Activated CD8-positive, alpha-beta T cell treated with anti-CD3 and anti-CD28 coated beads, Interleukin-2, amount 10 ng/mL, durations not matched to agents 7 days and 5 days (primary cell): ENCODE data around the gene PRKCA. TPM values are rescaled to one million over a fixed set of nuclear protein-coding genes. Genes with fewer than 3 reads are reported as not detected.

Experiments
- ATAC-seq: fragments of 150-1000 bp; cut with Tn5 transposase; one replicate; pipeline ENCODE4 v1.10.0; 2021; ENCODE audit warnings: moderate library complexity
- CTCF ChIA-PET: fragments of 350-600 bp; sonication (Branson Sonifier 250); formaldehyde crosslinking; loops from one replicate; lab custom pipeline; 2021; ENCODE audit warnings: antibody characterized with exemption; lab: Charles Lee
- POLR2A ChIA-PET: fragments of 350-600 bp; sonication (Branson Sonifier 250); formaldehyde crosslinking; loops from one replicate; lab custom pipeline; 2021; ENCODE audit warnings: antibody characterized with exemption; lab: Charles Lee
- DNase-seq: peaks from one replicate; pipeline ENCODE4 v3.0.0-alpha.2; 2020
- H3K27ac Mint-ChIP-seq: one replicate; pipeline ENCODE4 v1.8.0; 2021; ENCODE audit warnings: mild to moderate bottlenecking, mixed read lengths
- H3K27me3 Mint-ChIP-seq: one replicate; pipeline ENCODE4 v1.8.0; 2021; ENCODE audit warnings: low read depth, mixed read lengths
- H3K36me3 Mint-ChIP-seq: one replicate; pipeline ENCODE4 v1.8.0; 2021; ENCODE audit warnings: low read depth, mixed read lengths
- H3K4me1 Mint-ChIP-seq: one replicate; pipeline ENCODE4 v1.8.0; 2021; ENCODE audit warnings: low read depth, mixed read lengths
- H3K4me3 Mint-ChIP-seq: one replicate; pipeline ENCODE4 v1.8.0; 2021; ENCODE audit warnings: mild to moderate bottlenecking, mixed read lengths
- H3K9me3 Mint-ChIP-seq: one replicate; pipeline ENCODE4 v1.8.0; 2022; ENCODE audit warnings: mixed read lengths; ENCODE audit not compliant: insufficient read depth
- total RNA-seq, 2 experiments: library from RNA; stranded (reverse); gene quantifications; one replicate each; pipeline ENCODE4 v1.2.3, GENCODE V29; 2021

PRKCA gene
- total RNA-seq, 2 experiments from 2014 or later = 74.1 to 76.9 TPM

GRCh38 chr17:66625311-66625767 is 322.9 kb downstream of the PRKCA start:
- ATAC-seq (no peak), DNase-seq (no peak)
- Mint-ChIP-seq H3K27me3 (no peaks in the 10 kb centered on the region), H3K9me3 (no peaks in the 10 kb centered on the region), H3K36me3 (peaks cover 3% of the 10 kb centered on the region), H3K27ac (no peak overlapping the region), H3K4me3 (no peak overlapping the region), H3K4me1 (peaks cover 12% of the 10 kb centered on the region)
- ChIA-PET CTCF (interaction anchor here (0.6 to 0.7 kb wide), 2 partner anchors 8 to 102 kb away, joined by 3 read pairs; no protein-coding TSS in a partner anchor), POLR2A (no interaction called here)

GRCh38 chr17:66627985-66628384 is 325.6 kb downstream of the PRKCA start:
- DNase-seq (no peak), ATAC-seq (no peak)
- Mint-ChIP-seq H3K4me1 (peaks cover 28% of the 10 kb centered on the region), H3K27me3 (no peaks in the 10 kb centered on the region), H3K9me3 (no peaks in the 10 kb centered on the region), H3K4me3 (no peak overlapping the region), H3K36me3 (peaks cover 2% of the 10 kb centered on the region), H3K27ac (no peak overlapping the region)
- ChIA-PET POLR2A (no interaction called here), CTCF (interaction anchor here (0.8 to 1.6 kb wide), 2 partner anchors 23 to 62 kb away, joined by 4 read pairs; no protein-coding TSS in a partner anchor)

- DNase-seq (no peak), ATAC-seq (no peak)
- ChIA-PET POLR2A (no interaction called here), CTCF (interaction anchor here (2.4 kb wide), 1 partner anchor 430 kb away, joined by 6 read pairs; no protein-coding TSS in a partner anchor)
- H3K27ac Mint-ChIP-seq = no peak overlapping the region
- no peaks in the 10 kb centered on the region for H3K9me3 Mint-ChIP-seq
- H3K36me3 Mint-ChIP-seq = peaks cover 1% of the 10 kb centered on the region
- H3K27me3 Mint-ChIP-seq = no peaks in the 10 kb centered on the region
- no peak overlapping the region for H3K4me3 Mint-ChIP-seq
- peaks cover 41% of the 10 kb centered on the region for H3K4me1 Mint-ChIP-seq
Observed at GRCh38 chr17:66629762-66630161, 327.3 kb downstream of the PRKCA start.

- Mint-ChIP-seq H3K27ac (no peak overlapping the region), H3K9me3 (no peaks in the 10 kb centered on the region), H3K36me3 (peaks cover 1% of the 10 kb centered on the region), H3K4me1 (peaks cover 41% of the 10 kb centered on the region), H3K4me3 (no peak overlapping the region), H3K27me3 (no peaks in the 10 kb centered on the region)
- no peak for DNase-seq
- no peak for ATAC-seq
- ChIA-PET CTCF (interaction anchor here (2.4 kb wide), 1 partner anchor 430 kb away, joined by 6 read pairs; no protein-coding TSS in a partner anchor), POLR2A (no interaction called here)
Observed at GRCh38 chr17:66630379-66630778, 328.0 kb downstream of the PRKCA start.

- no peak for ATAC-seq
- Mint-ChIP-seq H3K4me3 (no peak overlapping the region), H3K27me3 (no peaks in the 10 kb centered on the region), H3K9me3 (no peaks in the 10 kb centered on the region), H3K36me3 (peaks cover 1% of the 10 kb centered on the region), H3K4me1 (peaks cover 45% of the 10 kb centered on the region), H3K27ac (no peak overlapping the region)
- ChIA-PET POLR2A (no interaction called here), CTCF (interaction anchor here (2.4 kb wide), 1 partner anchor 431 kb away, joined by 6 read pairs; no protein-coding TSS in a partner anchor)
- DNase-seq = no peak
Observed at GRCh38 chr17:66630828-66631472, 328.5 kb downstream of the PRKCA start.

- ATAC-seq (no peak), DNase-seq (no peak)
- H3K27me3 Mint-ChIP-seq = no peaks in the 10 kb centered on the region
- H3K27ac Mint-ChIP-seq = no peak overlapping the region
- peaks cover 47% of the 10 kb centered on the region for H3K4me1 Mint-ChIP-seq
- CTCF ChIA-PET = interaction anchor here (0.8 to 1.5 kb wide), 4 partner anchors 13 to 377 kb away, joined by 3 to 5 read pairs (median 3); no protein-coding TSS in a partner anchor
- no peak overlapping the region for H3K4me3 Mint-ChIP-seq
- POLR2A ChIA-PET = no interaction called here
- no peaks in the 10 kb centered on the region for H3K9me3 Mint-ChIP-seq
- H3K36me3 Mint-ChIP-seq = peaks cover 1% of the 10 kb centered on the region
Observed at GRCh38 chr17:66632731-66633130, 330.3 kb downstream of the PRKCA start.

GRCh38 chr17:66633317-66633965 is 331.0 kb downstream of the PRKCA start:
- Mint-ChIP-seq H3K36me3 (peaks cover 1% of the 10 kb centered on the region), H3K27ac (peak overlapping the region; percentile 72), H3K9me3 (no peaks in the 10 kb centered on the region), H3K27me3 (no peaks in the 10 kb centered on the region), H3K4me1 (peaks cover 47% of the 10 kb centered on the region), H3K4me3 (no peak overlapping the region)
- DNase-seq (peak; percentile 70), ATAC-seq (peak; percentile 98)
- CTCF ChIA-PET = interaction anchor here (0.7 to 1.5 kb wide), 8 partner anchors 8 to 1417 kb away, joined by 3 to 5 read pairs (median 3); no protein-coding TSS in a partner anchor
- POLR2A ChIA-PET = interaction anchor here (0.7 kb wide), 1 partner anchor 37 kb away, joined by 5 read pairs; no protein-coding TSS in a partner anchor

GRCh38 chr17:66634193-66634592 is 331.8 kb downstream of the PRKCA start:
- H3K27me3 Mint-ChIP-seq = no peaks in the 10 kb centered on the region
- DNase-seq (no peak), ATAC-seq (no peak)
- peaks cover 47% of the 10 kb centered on the region for H3K4me1 Mint-ChIP-seq
- H3K4me3 Mint-ChIP-seq = no peak overlapping the region
- H3K27ac Mint-ChIP-seq = peak overlapping the region; percentile 39
- POLR2A ChIA-PET = no interaction called here
- H3K9me3 Mint-ChIP-seq = no peaks in the 10 kb centered on the region
- CTCF ChIA-PET = interaction anchor here (0.8 to 1.2 kb wide), 4 partner anchors 9 to 68 kb away, joined by 3 to 4 read pairs (median 3); no protein-coding TSS in a partner anchor
- H3K36me3 Mint-ChIP-seq = peaks cover 1% of the 10 kb centered on the region

GRCh38 chr17:66635386-66636045 is 333.1 kb downstream of the PRKCA start:
- H3K4me3 Mint-ChIP-seq = no peak overlapping the region
- peaks cover 44% of the 10 kb centered on the region for H3K4me1 Mint-ChIP-seq
- H3K27ac Mint-ChIP-seq = peak overlapping the region; percentile 22
- H3K36me3 Mint-ChIP-seq = peaks cover 4% of the 10 kb centered on the region
- H3K27me3 Mint-ChIP-seq = no peaks in the 10 kb centered on the region
- ATAC-seq = no peak
- POLR2A ChIA-PET = interaction anchor here (0.6 kb wide), 1 partner anchor 1293 kb away, joined by 4 read pairs; no protein-coding TSS in a partner anchor
- no peaks in the 10 kb centered on the region for H3K9me3 Mint-ChIP-seq
- CTCF ChIA-PET = no interaction called here
- no peak for DNase-seq

GRCh38 chr17:66636111-66636510 is 333.7 kb downstream of the PRKCA start:
- Mint-ChIP-seq H3K4me1 (peaks cover 42% of the 10 kb centered on the region), H3K27me3 (no peaks in the 10 kb centered on the region), H3K4me3 (no peak overlapping the region), H3K27ac (no peak overlapping the region), H3K9me3 (no peaks in the 10 kb centered on the region), H3K36me3 (peaks cover 4% of the 10 kb centered on the region)
- POLR2A ChIA-PET = no interaction called here
- ATAC-seq (no peak), DNase-seq (no peak)
- CTCF ChIA-PET = no interaction called here

GRCh38 chr17:66637491-66637890 is 335.1 kb downstream of the PRKCA start:
- DNase-seq = no peak
- H3K4me1 Mint-ChIP-seq = peaks cover 34% of the 10 kb centered on the region
- no peaks in the 10 kb centered on the region for H3K9me3 Mint-ChIP-seq
- H3K4me3 Mint-ChIP-seq = no peak overlapping the region
- no peak for ATAC-seq
- peaks cover 9% of the 10 kb centered on the region for H3K36me3 Mint-ChIP-seq
- ChIA-PET CTCF (no interaction called here), POLR2A (no interaction called here)
- H3K27me3 Mint-ChIP-seq = no peaks in the 10 kb centered on the region
- no peak overlapping the region for H3K27ac Mint-ChIP-seq
